ENCODE results near the gene CYP2W1. TPM values are rescaled to one million over a fixed set of nuclear protein-coding genes. Genes with fewer than 3 reads are reported as not detected.

The CYP2W1 gene
- total and polyA plus RNA-seq, 2 donors (not counting 3 experiments of a cell fraction or from before 2014, with no cell fraction given): not detected

DNA sequence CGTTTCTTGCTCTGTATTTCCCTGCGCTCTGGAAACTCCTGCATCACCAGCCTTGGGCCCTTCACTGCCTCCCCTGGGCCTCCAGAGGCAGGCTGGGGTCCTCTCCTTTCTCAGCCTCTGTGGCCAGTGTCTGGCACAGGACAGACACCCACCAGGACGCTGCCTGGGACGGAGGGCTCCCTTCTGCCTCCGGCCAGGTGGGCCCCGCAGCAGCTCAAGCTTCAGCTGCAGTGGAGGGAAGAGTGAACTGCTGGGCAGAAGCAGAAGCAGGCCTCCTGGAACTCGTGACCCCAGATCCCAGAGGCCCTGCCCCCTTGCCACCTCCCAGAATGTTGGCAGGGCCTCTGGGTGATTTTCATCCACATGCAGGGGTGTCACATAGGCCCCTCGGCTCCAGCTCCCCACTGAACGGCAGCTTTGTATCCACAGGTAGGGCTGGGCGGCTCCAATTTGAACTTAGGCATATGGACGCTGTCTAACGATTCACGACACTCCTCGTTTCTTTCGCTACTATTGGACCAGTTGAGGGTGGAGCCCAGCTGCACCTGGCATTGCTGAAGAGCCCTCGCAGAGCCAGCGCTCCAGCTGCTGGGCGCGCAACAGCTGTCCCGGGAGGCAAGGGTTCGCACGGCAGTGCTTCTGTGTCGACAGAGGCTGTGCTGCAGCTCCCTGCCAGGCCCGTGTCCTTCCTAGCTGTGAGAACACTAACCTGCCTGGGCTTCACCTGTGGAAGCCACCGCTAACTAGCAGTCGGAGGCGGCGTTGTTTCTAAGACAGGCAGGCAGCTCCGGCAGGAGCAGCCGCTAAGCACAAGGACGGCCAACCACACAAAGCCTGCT, 43.0 kb downstream of the CYP2W1 start:
- H3K4me2 ChIP-seq (ENCODE audit: insufficient read depth, low read length): no peak overlapping the region
- BruUV-seq (replicated peaks): TSS peak; percentile 32
- no peak for TF ChIP-seq CTCF (IDR thresholded peaks at IDR 0.05; ENCODE audit: extremely low read depth in 1 of 2, insufficient read depth in 1 of 2, low read depth in 1 of 2, low read length in 2 of 2)
- no peak for TF ChIP-seq GATA2 (IDR thresholded peaks at IDR 0.05; ENCODE audit: insufficient read depth, insufficient read length, low read depth, low read length)
- TF ChIP-seq POLR2AphosphoS5 (IDR thresholded peaks at IDR 0.05; ENCODE audit: insufficient read depth, low read depth, low read length): no peak
- TF ChIP-seq FOS (IDR thresholded peaks at IDR 0.05; ENCODE audit: borderline replicate concordance, insufficient read depth, low read length): no peak
- TF ChIP-seq MYC (IDR thresholded peaks at IDR 0.05; ENCODE audit: low read depth, low read length): no peak
- TF ChIP-seq JUN (IDR thresholded peaks at IDR 0.05; ENCODE audit: borderline replicate concordance, insufficient read depth, insufficient read length, low read depth): no peak
- no peak for TF ChIP-seq EZH2 (IDR thresholded peaks at IDR 0.05; ENCODE audit: borderline replicate concordance, low read depth, low read length, severe bottlenecking)
- TF ChIP-seq, protein P1, sequence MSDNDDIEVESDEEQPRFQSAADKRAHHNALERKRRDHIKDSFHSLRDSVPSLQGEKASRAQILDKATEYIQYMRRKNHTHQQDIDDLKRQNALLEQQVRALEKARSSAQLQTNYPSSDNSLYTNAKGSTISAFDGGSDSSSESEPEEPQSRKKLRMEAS (IDR thresholded peaks at IDR 0.05; ENCODE audit: insufficient read depth, insufficient read length): no peak
- TF ChIP-seq POLR2A (IDR thresholded peaks at IDR 0.05; ENCODE audit: low read depth, low read length): no peak
- ChIA-PET POLR2A (no interaction called here), CTCF (interaction anchor here (3.7 kb wide), 1 partner anchor 39 kb away, joined by 35 read pairs; no protein-coding TSS in a partner anchor)
- FAIRE-seq (no peak), DNase-seq (ENCODE audit: low read depth, low spot score) (no peak)
- H3K79me2 ChIP-seq (ENCODE audit: control insufficient read depth, insufficient read depth, low read length): peaks cover 23% of the 10 kb centered on the region
- no peaks in the 10 kb centered on the region for H3K9me1 ChIP-seq (replicated peaks; ENCODE audit: control insufficient read depth, extremely low read depth, insufficient read depth, low read length)
- no peaks in the 10 kb centered on the region for H3K27me3 ChIP-seq (ENCODE audit: control insufficient read depth in 2 of 2, insufficient read depth in 2 of 2, low read length in 2 of 2)
- no peaks in the 10 kb centered on the region for H4K20me1 ChIP-seq (replicated peaks; ENCODE audit: control insufficient read depth, extremely low read depth, insufficient read depth, low read length)
- no peaks in the 10 kb centered on the region for H3K9me3 ChIP-seq (replicated peaks; ENCODE audit: control insufficient read depth, insufficient read depth, low read length)
- intact Hi-C loops (cut with micrococcal nuclease) (no loop called here), dilution Hi-C loops (cut with MboI; ENCODE audit: extremely low pct_ligation_motif_present, low sequenced_read_pairs) (no loop called here)
- H3K27ac ChIP-seq (ENCODE audit: insufficient read depth, low read depth, low read length): no peak overlapping the region
- H2AFZ ChIP-seq (ENCODE audit: low read depth, low read length): no peak overlapping the region
- H3K4me1 ChIP-seq (ENCODE audit: control insufficient read depth, extremely low read depth, insufficient read depth, low read length): peaks cover 8% of the 10 kb centered on the region
- H3K4me3 ChIP-seq (replicated peaks in 1 of 3; ENCODE audit: insufficient read depth in 1 of 3, low read depth in 1 of 3, low read length in 3 of 3): no peak overlapping the region
- H3K9ac ChIP-seq (replicated peaks; ENCODE audit: extremely low read depth, insufficient read depth, low read length): no peak overlapping the region
- peaks cover 0 to 7% of the 10 kb centered on the region in 2 experiments for H3K36me3 ChIP-seq (ENCODE audit: control insufficient read depth in 2 of 2, extremely low read depth in 1 of 2, insufficient read depth in 2 of 2, low read length in 2 of 2)

Measured in endothelial cell of umbilical vein (primary cell).